Measurements from ENCODE around the gene PLEK.
"Not testable (repeated sequence)": the region's sequence is repeated elsewhere in the genome, so short reads cannot be mapped to it uniquely, and the experiment has no call there.

PLEK gene

GRCh38 chr2:68441179-68441993 lies 76.3 kb downstream of the PLEK start:
- no peak for TF ChIP-seq CREB5 (CRISPR knock-in tag; IDR thresholded peaks at IDR 0.05; ENCODE audit: low read depth)
- TF ChIP-seq CSDC2 (CRISPR knock-in tag; IDR thresholded peaks at IDR 0.05) = no peak
- TF ChIP-seq OSR1 (CRISPR knock-in tag; IDR thresholded peaks at IDR 0.05) = no peak
- TF ChIP-seq TSHZ2 (CRISPR knock-in tag; IDR thresholded peaks at IDR 0.05) = no peak; the same call in 1 of the 2 replicates
- TF ChIP-seq CSRNP3 (CRISPR knock-in tag; IDR thresholded peaks at IDR 0.05) = no peak
- TF ChIP-seq ZNF8 (CRISPR knock-in tag; IDR thresholded peaks at IDR 0.05) = no peak
- TF ChIP-seq ARNTL (CRISPR knock-in tag; IDR thresholded peaks at IDR 0.05; ENCODE audit: borderline replicate concordance, low read depth) = no peak
- no peak for TF ChIP-seq BACH2 (CRISPR knock-in tag; IDR thresholded peaks at IDR 0.05; ENCODE audit: borderline replicate concordance)
- TF ChIP-seq TCF4 (CRISPR knock-in tag; IDR thresholded peaks at IDR 0.05; ENCODE audit: borderline replicate concordance) = no peak
- no peak for TF ChIP-seq ESRRG (CRISPR knock-in tag; IDR thresholded peaks at IDR 0.05)
- TF ChIP-seq RARB (CRISPR knock-in tag; IDR thresholded peaks at IDR 0.05) = no peak
- TF ChIP-seq TOX (CRISPR knock-in tag; IDR thresholded peaks at IDR 0.05; ENCODE audit: borderline replicate concordance) = no peak
- peak; percentile 99 for ATAC-seq

GRCh38 chr2:68441994-68442322 lies 76.9 kb downstream of the PLEK start:
- TF ChIP-seq CREB5 (CRISPR knock-in tag; IDR thresholded peaks at IDR 0.05; ENCODE audit: low read depth) = no peak
- TF ChIP-seq ZNF565 (CRISPR knock-in tag; conservative IDR thresholded peaks at IDR 0.05; ENCODE audit: low read depth) = no peak
- no peak for TF ChIP-seq CSDC2 (CRISPR knock-in tag; IDR thresholded peaks at IDR 0.05)
- no peak for TF ChIP-seq BACH2 (CRISPR knock-in tag; IDR thresholded peaks at IDR 0.05; ENCODE audit: borderline replicate concordance)
- no peak for TF ChIP-seq CSRNP3 (CRISPR knock-in tag; IDR thresholded peaks at IDR 0.05)
- no peak for TF ChIP-seq TSHZ2 (CRISPR knock-in tag; IDR thresholded peaks at IDR 0.05)
- TF ChIP-seq SNAI2 (CRISPR knock-in tag; IDR thresholded peaks at IDR 0.05) = no peak
- TF ChIP-seq ZNF8 (CRISPR knock-in tag; IDR thresholded peaks at IDR 0.05) = no peak
- no peak for TF ChIP-seq TCF4 (CRISPR knock-in tag; IDR thresholded peaks at IDR 0.05; ENCODE audit: borderline replicate concordance)
- TF ChIP-seq ZNF70 (CRISPR knock-in tag; IDR thresholded peaks at IDR 0.05) = no peak
- TF ChIP-seq TOX (CRISPR knock-in tag; IDR thresholded peaks at IDR 0.05; ENCODE audit: borderline replicate concordance) = no peak
- no peak for TF ChIP-seq ZFP30 (CRISPR knock-in tag; IDR thresholded peaks at IDR 0.05)
- TF ChIP-seq, protein P1, sequence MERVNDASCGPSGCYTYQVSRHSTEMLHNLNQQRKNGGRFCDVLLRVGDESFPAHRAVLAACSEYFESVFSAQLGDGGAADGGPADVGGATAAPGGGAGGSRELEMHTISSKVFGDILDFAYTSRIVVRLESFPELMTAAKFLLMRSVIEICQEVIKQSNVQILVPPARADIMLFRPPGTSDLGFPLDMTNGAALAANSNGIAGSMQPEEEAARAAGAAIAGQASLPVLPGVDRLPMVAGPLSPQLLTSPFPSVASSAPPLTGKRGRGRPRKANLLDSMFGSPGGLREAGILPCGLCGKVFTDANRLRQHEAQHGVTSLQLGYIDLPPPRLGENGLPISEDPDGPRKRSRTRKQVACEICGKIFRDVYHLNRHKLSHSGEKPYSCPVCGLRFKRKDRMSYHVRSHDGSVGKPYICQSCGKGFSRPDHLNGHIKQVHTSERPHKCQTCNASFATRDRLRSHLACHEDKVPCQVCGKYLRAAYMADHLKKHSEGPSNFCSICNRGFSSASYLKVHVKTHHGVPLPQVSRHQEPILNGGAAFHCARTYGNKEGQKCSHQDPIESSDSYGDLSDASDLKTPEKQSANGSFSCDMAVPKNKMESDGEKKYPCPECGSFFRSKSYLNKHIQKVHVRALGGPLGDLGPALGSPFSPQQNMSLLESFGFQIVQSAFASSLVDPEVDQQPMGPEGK (CRISPR knock-in tag; IDR thresholded peaks at IDR 0.05; ENCODE audit: borderline replicate concordance) = no peak
- no peak for TF ChIP-seq ESRRG (CRISPR knock-in tag; IDR thresholded peaks at IDR 0.05)
- TF ChIP-seq PPARA (CRISPR knock-in tag; IDR thresholded peaks at IDR 0.05; ENCODE audit: borderline replicate concordance) = no peak
- TF ChIP-seq OSR1 (CRISPR knock-in tag; IDR thresholded peaks at IDR 0.05) = no peak
- TF ChIP-seq ARNTL (CRISPR knock-in tag; IDR thresholded peaks at IDR 0.05; ENCODE audit: borderline replicate concordance, low read depth) = no peak
- TF ChIP-seq ZC3H10 (CRISPR knock-in tag; IDR thresholded peaks at IDR 0.05) = no peak
- ATAC-seq = no peak

DNA sequence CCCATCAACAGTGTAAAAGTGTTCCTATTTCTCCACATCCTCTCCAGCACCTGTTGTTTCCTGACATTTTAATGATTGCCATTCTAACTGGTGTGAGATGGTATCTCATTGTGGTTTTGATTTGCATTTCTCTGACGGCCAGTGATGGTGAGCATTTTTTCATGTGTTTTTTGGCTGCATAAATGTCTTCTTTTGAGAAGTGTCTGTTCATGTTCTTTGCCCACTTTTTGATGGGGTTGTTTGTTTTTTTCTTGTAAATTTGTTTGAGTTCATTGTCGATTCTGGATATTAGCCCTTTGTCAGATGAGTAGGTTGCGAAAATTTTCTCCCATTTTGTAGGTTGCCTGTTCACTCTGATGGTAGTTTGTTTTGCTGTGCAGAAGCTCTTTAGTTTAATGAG lies 81.3 kb downstream of the PLEK start:
- ATAC-seq = not testable (repeated sequence)

Data from SK-N-SH treated with all-trans-retinoic acid at 6 μM for 48 hours (cell line).